Measurements from ENCODE around the gene TPPP.
"Not testable (repeated sequence)": the region's sequence is repeated elsewhere in the genome, so short reads cannot be mapped to it uniquely, and the experiment has no call there.

DNA sequence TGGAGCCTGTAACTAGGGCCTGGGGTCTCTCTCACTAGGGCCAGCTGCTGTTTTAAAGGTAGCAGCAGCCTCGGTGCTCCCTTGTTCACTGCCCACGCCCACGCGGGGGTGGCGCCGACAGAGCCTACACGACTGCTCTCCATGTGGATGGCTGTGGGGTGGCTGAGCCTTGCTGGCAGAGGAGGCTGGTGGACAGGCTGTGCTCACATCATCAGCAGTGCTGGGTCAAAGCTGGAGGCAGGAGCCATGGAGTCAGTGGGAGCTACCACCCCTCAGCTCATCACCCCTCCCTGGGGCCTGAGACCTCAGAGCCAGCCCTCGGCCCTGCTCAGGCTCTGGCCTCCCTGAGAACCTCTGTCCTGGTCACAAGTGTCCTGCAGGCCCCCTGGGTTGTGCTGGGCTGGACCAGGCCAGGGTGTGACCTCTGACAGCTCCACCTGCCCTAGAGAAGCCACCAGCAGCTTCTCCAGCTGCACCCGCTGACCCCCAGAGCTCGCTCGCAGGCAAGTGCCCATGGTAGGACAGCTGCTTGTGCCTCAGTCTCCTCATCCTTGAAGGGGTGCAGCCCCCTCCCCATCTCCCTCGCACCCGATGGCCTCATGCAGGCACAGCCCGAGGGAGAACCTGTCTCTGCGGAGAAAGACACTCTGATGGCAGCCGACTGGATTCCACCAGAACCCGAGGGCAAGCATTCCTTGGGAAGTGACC lies 10.3 kb downstream of the TPPP start:
- not testable (repeated sequence) for TF ChIP-seq ZNF274 (IDR thresholded peaks at IDR 0.05; ENCODE audit: low read depth, low read length); SUZ12 (IDR thresholded peaks at IDR 0.05; ENCODE audit: extremely low read depth, insufficient read depth, insufficient read length); YY1 (IDR thresholded peaks at IDR 0.05; ENCODE audit: insufficient read depth, insufficient read length)
